Peyer's patch (tissue), 4 donors: ENCODE data around the gene BTK. TPM values are rescaled to one million over a fixed set of nuclear protein-coding genes. Genes with fewer than 3 reads are reported as not detected.

Source experiments
- DNase-seq, 3 donors: peaks; one replicate each; pipeline ENCODE4 v3.0.0-alpha.2; 2017 to 2019
- H3K27ac ChIP-seq, 4 donors: fragments of 200-600 bp; sonication (generic); one replicate each; pipeline ENCODE4 v1.5.1; 2016 to 2019
- H3K27me3 ChIP-seq, 2 donors: fragments of 200-600 bp; sonication (generic); one replicate each; pipeline ENCODE4 v1.5.1; 2019
- H3K36me3 ChIP-seq, 3 donors: fragments of 200-600 bp; sonication (generic); one replicate each; pipeline ENCODE4 v1.5.1; 2016 to 2019
- H3K4me1 ChIP-seq, 4 donors: fragments of 200-600 bp; sonication (generic); one replicate each; pipeline ENCODE4 v1.5.1; 2016 to 2019
- H3K4me3 ChIP-seq, 4 donors: fragments of 200-600 bp; sonication (generic); 1 replicate in 3 of 4; 2 replicates in 1 of 4; pipeline ENCODE4 v1.5.1; 2016 to 2019; ENCODE audit warnings: mild to moderate bottlenecking in 1 of 4
- H3K9me3 ChIP-seq, 4 donors: fragments of 200-600 bp; sonication (generic); one replicate each; pipeline ENCODE4 v1.5.1; 2016 to 2019; ENCODE audit warnings: mild to moderate bottlenecking in 1 of 4
- POLR2A ChIP-seq, 2 donors: fragments of 450-650 bp; IDR thresholded peaks; one replicate each; pipeline ENCODE4 v1.5.1; 2017; ENCODE audit warnings: antibody characterized with exemption in 2 of 2, mild to moderate bottlenecking in 2 of 2, moderate library complexity in 2 of 2
- small RNA-seq, 2 donors: library from RNA; depleted of rRNA; stranded (forward); fragments of <200 nt; gene quantifications; one replicate each; pipeline ENCODE3, GENCODE V24; 2016
- total RNA-seq, 4 donors: library from RNA; depleted of rRNA; stranded (reverse); fragments of >200 nt; gene quantifications; one replicate each; pipeline ENCODE4 v1.1.0, GENCODE V29; 2016
- TF ChIP-seq, protein P1 (sequence below), 6 experiments: fragments of 450-650 bp in 4 of 6; fragments of 200-600 bp in 2 of 6; sonication (generic) in 1 of 6; IDR thresholded peaks; one replicate each; pipeline ENCODE4 v1.5.1; 2017 to 2019; ENCODE audit warnings: antibody characterized with exemption in 6 of 6, mild to moderate bottlenecking in 3 of 6, moderate library complexity in 1 of 6

BTK gene
- total RNA-seq, 4 donors from 2014 or later = 1.4 to 66.8 (median 6.0) TPM; not detected in 1

- DNase-seq = no peak
- Histone ChIP-seq H3K36me3 (no peaks in the 10 kb centered on the region), H3K27ac (no peak overlapping the region), H3K4me3 (no peak overlapping the region), H3K27me3 (no peaks in the 10 kb centered on the region), H3K9me3 (no peaks in the 10 kb centered on the region), H3K4me1 (no peaks in the 10 kb centered on the region)
- TF ChIP-seq, protein P1, sequence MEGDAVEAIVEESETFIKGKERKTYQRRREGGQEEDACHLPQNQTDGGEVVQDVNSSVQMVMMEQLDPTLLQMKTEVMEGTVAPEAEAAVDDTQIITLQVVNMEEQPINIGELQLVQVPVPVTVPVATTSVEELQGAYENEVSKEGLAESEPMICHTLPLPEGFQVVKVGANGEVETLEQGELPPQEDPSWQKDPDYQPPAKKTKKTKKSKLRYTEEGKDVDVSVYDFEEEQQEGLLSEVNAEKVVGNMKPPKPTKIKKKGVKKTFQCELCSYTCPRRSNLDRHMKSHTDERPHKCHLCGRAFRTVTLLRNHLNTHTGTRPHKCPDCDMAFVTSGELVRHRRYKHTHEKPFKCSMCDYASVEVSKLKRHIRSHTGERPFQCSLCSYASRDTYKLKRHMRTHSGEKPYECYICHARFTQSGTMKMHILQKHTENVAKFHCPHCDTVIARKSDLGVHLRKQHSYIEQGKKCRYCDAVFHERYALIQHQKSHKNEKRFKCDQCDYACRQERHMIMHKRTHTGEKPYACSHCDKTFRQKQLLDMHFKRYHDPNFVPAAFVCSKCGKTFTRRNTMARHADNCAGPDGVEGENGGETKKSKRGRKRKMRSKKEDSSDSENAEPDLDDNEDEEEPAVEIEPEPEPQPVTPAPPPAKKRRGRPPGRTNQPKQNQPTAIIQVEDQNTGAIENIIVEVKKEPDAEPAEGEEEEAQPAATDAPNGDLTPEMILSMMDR (IDR thresholded peaks at IDR 0.05) = no peak
- TF ChIP-seq POLR2A (IDR thresholded peaks at IDR 0.05) = no peak
These were observed 82.2 kb downstream of the BTK start for GRCh38 chrX:101303790-101304189.

Small RNA genes within 50 kb of the gene (small RNA-seq; reads per million reads assigned to genes)
- gene RNU6-934P = 0 reads per million in 2 donors

Other genes starting within 250 kb of the BTK start
- 1 to 10 TPM in 1 of 4 donors, under 1 TPM in 1, not detected in 2; 0.19 to 2.5 TPM for gene DRP2, start 166.4 kb downstream of the BTK start, total RNA-seq
- gene TAF7L, start 94.9 kb downstream of the BTK start, total RNA-seq = not detected
- 10 to 100 TPM in 2 of 4 donors, 1 to 10 TPM in 2; 5.2 to 11.6 (median 10.1) TPM for gene TIMM8A, start 37.4 kb downstream of the BTK start, total RNA-seq
- gene RPL36A, start 4.8 kb upstream of the BTK start, total RNA-seq = 100 to 1,000 TPM; 236 to 729 (median 490) TPM
- gene GLA, start 21.7 kb upstream of the BTK start, total RNA-seq = 10 to 100 TPM; 25.6 to 53.8 (median 36.0) TPM
- gene HNRNPH2, start 22.0 kb upstream of the BTK start, total RNA-seq = 10 to 100 TPM; 29.4 to 64.5 (median 43.1) TPM
- gene ARMCX4, start 99.3 kb upstream of the BTK start, total RNA-seq = 10 to 100 TPM; 11.8 to 20.0 (median 16.3) TPM
- 10 to 100 TPM in 1 of 4 donors, 1 to 10 TPM in 3; 1.8 to 25.6 (median 4.5) TPM for gene ARMCX1, start 164.4 kb upstream of the BTK start, total RNA-seq
- 10 to 100 TPM in 2 of 4 donors, 1 to 10 TPM in 2; 4.4 to 15.4 (median 9.6) TPM for gene ARMCX6, start 231.8 kb upstream of the BTK start, total RNA-seq
- gene ARMCX3, start 237.0 kb upstream of the BTK start, total RNA-seq = 10 to 100 TPM; 15.8 to 25.6 (median 17.2) TPM